ENCODE results near the gene CCL19.

CCL19 gene

GRCh38 chr9:34687276-34688030 lies 3.6 kb downstream of the CCL19 start:
- Histone ChIP-seq H3K4me2 (peak overlapping the region in 5 of 11 experiments; percentile 46 to 63 (median 57); a peak in 11 of 22 replicates), H3K4me1 (peaks cover 9 to 46% (median 31%) of the 10 kb centered on the region in 10 experiments; a peak in 19 of 20 replicates), H3K27ac (no peak overlapping the region), H3K27me3 (no peaks in the 10 kb centered on the region), H4K20me1 (peaks cover 0 to 17% (median 0%) of the 10 kb centered on the region in 11 experiments; a peak in 1 of 22 replicates), H3K36me3 (no peaks in the 10 kb centered on the region), H3K9me3 (replicated peaks in 1 of 11) (no peaks in the 10 kb centered on the region), H3K9ac (no peak overlapping the region), H3K4me3 (no peak overlapping the region)
- no peak for TF ChIP-seq Cebpa-rat (IDR thresholded peaks at IDR 0.05)

DNA sequence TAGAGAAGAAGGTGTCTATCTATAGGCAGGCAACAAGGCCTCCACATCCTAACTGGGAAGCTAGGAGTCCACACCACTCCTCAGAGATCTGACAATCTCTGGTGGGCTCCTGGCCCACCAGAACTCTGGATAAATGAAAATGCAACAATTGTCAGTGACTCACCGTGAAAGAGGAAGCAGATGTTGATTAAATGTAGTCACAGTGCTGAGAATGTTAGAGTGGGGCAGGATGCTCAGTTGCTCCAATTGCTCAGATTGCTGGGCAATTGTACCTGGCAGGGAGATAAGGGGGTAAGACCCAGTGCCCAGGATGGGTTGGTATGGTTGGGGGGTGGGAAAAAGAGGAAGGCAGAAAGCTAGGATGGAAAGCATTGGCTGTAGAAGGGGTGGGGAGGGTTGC lies 4.3 kb downstream of the CCL19 start:
- H3K4me2 ChIP-seq = peak overlapping the region in 5 of 11 experiments; percentile 46 to 63 (median 57); a peak in 12 of 22 replicates
- TF ChIP-seq Cebpa-rat (IDR thresholded peaks at IDR 0.05) = no peak
- no peaks in the 10 kb centered on the region for H3K36me3 ChIP-seq
- no peak overlapping the region for H3K9ac ChIP-seq
- H4K20me1 ChIP-seq = peaks cover 0 to 17% (median 0%) of the 10 kb centered on the region in 11 experiments; a peak in 1 of 22 replicates
- H3K27ac ChIP-seq = no peak overlapping the region
- H3K4me1 ChIP-seq = peaks cover 9 to 38% (median 28%) of the 10 kb centered on the region in 10 experiments; a peak in 19 of 20 replicates
- no peaks in the 10 kb centered on the region for H3K9me3 ChIP-seq (replicated peaks in 1 of 11)
- no peaks in the 10 kb centered on the region for H3K27me3 ChIP-seq
- no peak overlapping the region for H3K4me3 ChIP-seq

DNA sequence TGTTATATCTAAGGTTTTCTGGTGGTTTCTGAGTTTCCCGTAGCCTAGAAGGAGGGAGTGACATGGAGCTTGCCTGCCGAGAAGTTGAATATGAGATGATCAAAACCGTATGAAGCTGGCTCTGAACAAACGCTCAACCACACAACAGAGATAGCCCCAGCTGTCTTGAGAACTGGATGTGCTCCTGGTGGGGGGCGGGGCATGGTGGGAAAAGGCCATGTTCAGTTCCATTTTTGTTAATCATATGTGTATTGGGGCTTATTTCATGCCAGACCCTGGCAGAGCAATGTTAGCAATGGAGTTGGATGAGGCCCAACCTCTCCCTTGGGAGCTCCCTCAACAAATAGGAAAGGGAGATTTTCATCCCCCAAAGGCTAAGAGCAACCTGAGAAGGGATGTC lies 4.8 kb downstream of the CCL19 start:
- peak overlapping the region in 5 of 11 experiments; percentile 46 to 63 (median 57); a peak in 6 of 22 replicates for H3K4me2 ChIP-seq
- no peak for TF ChIP-seq Cebpa-rat (IDR thresholded peaks at IDR 0.05)

DNA sequence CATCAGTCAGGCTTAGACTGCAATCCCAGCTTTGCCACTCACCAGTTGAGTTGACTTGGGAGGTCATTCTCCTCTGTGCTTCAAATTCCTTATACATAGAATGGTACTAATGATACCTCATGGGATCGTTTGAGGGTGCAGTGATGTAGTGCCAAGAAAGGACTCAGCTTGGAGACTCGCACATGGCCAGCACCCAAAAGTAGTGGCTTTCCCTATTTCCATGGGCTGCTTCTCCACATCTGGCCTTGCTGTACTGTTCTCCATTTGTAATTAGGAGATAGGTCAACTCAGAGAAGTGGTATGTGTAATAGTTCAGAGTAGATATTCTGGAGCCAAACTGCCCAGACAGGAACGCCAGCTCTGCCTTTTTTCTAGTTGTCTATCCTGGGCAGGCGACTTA lies 5.5 kb downstream of the CCL19 start:
- no peak overlapping the region for H3K27ac ChIP-seq
- H3K36me3 ChIP-seq = no peaks in the 10 kb centered on the region
- no peak overlapping the region for H3K4me2 ChIP-seq
- H3K4me3 ChIP-seq = no peak overlapping the region
- peaks cover 0 to 28% (median 17%) of the 10 kb centered on the region in 10 experiments; a peak in 15 of 20 replicates for H3K4me1 ChIP-seq
- H4K20me1 ChIP-seq = peaks cover 0 to 8% (median 0%) of the 10 kb centered on the region in 11 experiments; a peak in 1 of 22 replicates
- no peaks in the 10 kb centered on the region for H3K9me3 ChIP-seq (replicated peaks in 1 of 11)
- H3K9ac ChIP-seq = no peak overlapping the region
- H3K27me3 ChIP-seq = no peaks in the 10 kb centered on the region
- no peak for TF ChIP-seq Cebpa-rat (IDR thresholded peaks at IDR 0.05)

More for the DNA sequence above, 4.8 kb downstream of the CCL19 start:
- Histone ChIP-seq H3K4me3 (no peak overlapping the region), H3K27me3 (no peaks in the 10 kb centered on the region), H3K9me3 (replicated peaks in 1 of 11) (no peaks in the 10 kb centered on the region), H3K36me3 (no peaks in the 10 kb centered on the region), H3K4me1 (peaks cover 5 to 34% (median 23%) of the 10 kb centered on the region in 10 experiments; a peak in 19 of 20 replicates), H3K9ac (no peak overlapping the region), H3K27ac (no peak overlapping the region), H4K20me1 (peaks cover 0 to 14% (median 0%) of the 10 kb centered on the region in 11 experiments; a peak in 1 of 22 replicates)

GRCh38 chr9:34684816-34685215 lies 6.3 kb downstream of the CCL19 start:
- no peaks in the 10 kb centered on the region for H3K27me3 ChIP-seq
- no peak overlapping the region for H3K4me3 ChIP-seq
- H4K20me1 ChIP-seq = peaks cover 0 to 6% (median 0%) of the 10 kb centered on the region in 11 experiments; a peak in 1 of 22 replicates
- no peaks in the 10 kb centered on the region for H3K36me3 ChIP-seq
- no peak for TF ChIP-seq Cebpa-rat (IDR thresholded peaks at IDR 0.05)
- H3K9ac ChIP-seq = no peak overlapping the region
- no peak overlapping the region for H3K4me2 ChIP-seq
- H3K4me1 ChIP-seq = peaks cover 0 to 26% (median 14%) of the 10 kb centered on the region in 10 experiments; a peak in 14 of 20 replicates
- no peaks in the 10 kb centered on the region for H3K9me3 ChIP-seq (replicated peaks in 1 of 11)
- no peak overlapping the region for H3K27ac ChIP-seq

- no peak for TF ChIP-seq Cebpa-rat (IDR thresholded peaks at IDR 0.05)
- no peaks in the 10 kb centered on the region for H3K36me3 ChIP-seq
- H3K27me3 ChIP-seq = no peaks in the 10 kb centered on the region
These were observed 6.9 kb downstream of the CCL19 start for GRCh38 chr9:34684145-34684544.

DNA sequence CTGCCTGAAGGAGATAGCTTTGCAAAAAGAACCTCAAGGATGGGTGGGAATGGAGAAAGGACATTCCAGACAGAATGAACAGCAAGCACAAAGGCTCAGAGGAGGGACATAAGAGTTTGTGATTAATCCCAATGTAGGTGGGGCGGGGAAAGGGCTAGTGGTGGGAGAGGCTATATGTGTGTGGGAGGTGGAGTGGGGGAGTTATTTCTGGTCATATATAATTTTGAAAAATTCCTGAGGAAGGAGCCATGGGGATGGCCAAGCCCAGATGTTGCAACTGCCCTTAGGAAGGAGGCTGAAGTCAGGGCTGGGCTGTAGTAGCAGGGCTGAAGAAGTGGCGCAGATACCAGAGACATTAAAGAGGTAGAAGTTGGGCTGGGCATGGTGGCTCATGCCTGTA lies 15.2 kb downstream of the CCL19 start:
- Histone ChIP-seq H3K9me3 (replicated peaks in 1 of 11) (peaks cover 0 to 5% (median 0%) of the 10 kb centered on the region in 11 experiments; a peak in 1 of 22 replicates), H3K9ac (no peak overlapping the region), H3K4me3 (no peak overlapping the region), H3K4me1 (no peaks in the 10 kb centered on the region), H3K27me3 (no peaks in the 10 kb centered on the region), H3K4me2 (no peak overlapping the region), H4K20me1 (no peaks in the 10 kb centered on the region), H3K27ac (no peak overlapping the region), H3K36me3 (no peaks in the 10 kb centered on the region)
- no peak for TF ChIP-seq Cebpa-rat (IDR thresholded peaks at IDR 0.05)

More at GRCh38 chr9:34684145-34684544, 6.9 kb downstream of the CCL19 start:
- peaks cover 0 to 26% (median 14%) of the 10 kb centered on the region in 10 experiments; a peak in 14 of 20 replicates for H3K4me1 ChIP-seq
- H3K27ac ChIP-seq = no peak overlapping the region
- H4K20me1 ChIP-seq = peaks cover 0 to 6% (median 0%) of the 10 kb centered on the region in 11 experiments; a peak in 1 of 22 replicates
- no peak overlapping the region for H3K4me2 ChIP-seq
- no peaks in the 10 kb centered on the region for H3K9me3 ChIP-seq (replicated peaks in 1 of 11)
- no peak overlapping the region for H3K9ac ChIP-seq
- no peak overlapping the region for H3K4me3 ChIP-seq

- H3K9me3 ChIP-seq (replicated peaks in 1 of 11) = peaks cover 0 to 12% (median 5%) of the 10 kb centered on the region in 11 experiments; a peak in 14 of 22 replicates
- H3K27ac ChIP-seq = no peak overlapping the region
- no peak overlapping the region for H3K4me2 ChIP-seq
- H3K36me3 ChIP-seq = no peaks in the 10 kb centered on the region
- H3K4me3 ChIP-seq = no peak overlapping the region
- H3K9ac ChIP-seq = no peak overlapping the region
- H4K20me1 ChIP-seq = no peaks in the 10 kb centered on the region
- no peaks in the 10 kb centered on the region for H3K27me3 ChIP-seq
- H3K4me1 ChIP-seq = no peaks in the 10 kb centered on the region
- TF ChIP-seq Cebpa-rat (IDR thresholded peaks at IDR 0.05) = no peak
These were observed 15.9 kb downstream of the CCL19 start for GRCh38 chr9:34675048-34675714.

DNA sequence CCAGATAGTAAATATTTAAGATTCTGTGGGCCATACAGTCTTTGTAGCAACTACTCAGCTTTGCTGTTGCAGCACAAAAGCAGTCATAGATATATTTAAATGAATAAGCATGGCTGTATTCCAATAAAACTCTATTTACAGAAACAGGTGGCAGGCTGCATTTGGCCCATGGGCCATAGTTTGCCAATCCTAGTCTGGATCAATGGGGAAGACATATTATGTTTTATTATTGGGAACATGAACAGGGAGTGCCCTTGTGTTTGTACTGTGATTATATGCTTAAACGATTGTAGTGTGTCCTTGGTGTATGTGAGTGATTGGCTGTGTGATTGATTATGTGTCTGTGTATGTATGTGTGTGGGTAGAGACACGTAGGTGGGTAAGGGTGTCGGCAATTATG lies 16.6 kb downstream of the CCL19 start:
- H3K27ac ChIP-seq = no peak overlapping the region

More for the DNA sequence above, 16.6 kb downstream of the CCL19 start:
- Histone ChIP-seq H3K9me3 (replicated peaks in 1 of 11) (peaks cover 7 to 20% (median 12%) of the 10 kb centered on the region in 11 experiments; a peak in 18 of 22 replicates), H3K9ac (no peak overlapping the region), H3K36me3 (no peaks in the 10 kb centered on the region), H3K4me3 (no peak overlapping the region), H3K4me2 (no peak overlapping the region), H3K4me1 (no peaks in the 10 kb centered on the region), H4K20me1 (no peaks in the 10 kb centered on the region), H3K27me3 (no peaks in the 10 kb centered on the region)
- TF ChIP-seq Cebpa-rat (IDR thresholded peaks at IDR 0.05) = no peak

Measured in BLaER1 treated with 17β-estradiol and CSF1 and Interleukin-3, amounts not matched to agents 10 nM and 100 nM (cell line).